ENCODE results near the gene TRAPPC6A.

DNA sequence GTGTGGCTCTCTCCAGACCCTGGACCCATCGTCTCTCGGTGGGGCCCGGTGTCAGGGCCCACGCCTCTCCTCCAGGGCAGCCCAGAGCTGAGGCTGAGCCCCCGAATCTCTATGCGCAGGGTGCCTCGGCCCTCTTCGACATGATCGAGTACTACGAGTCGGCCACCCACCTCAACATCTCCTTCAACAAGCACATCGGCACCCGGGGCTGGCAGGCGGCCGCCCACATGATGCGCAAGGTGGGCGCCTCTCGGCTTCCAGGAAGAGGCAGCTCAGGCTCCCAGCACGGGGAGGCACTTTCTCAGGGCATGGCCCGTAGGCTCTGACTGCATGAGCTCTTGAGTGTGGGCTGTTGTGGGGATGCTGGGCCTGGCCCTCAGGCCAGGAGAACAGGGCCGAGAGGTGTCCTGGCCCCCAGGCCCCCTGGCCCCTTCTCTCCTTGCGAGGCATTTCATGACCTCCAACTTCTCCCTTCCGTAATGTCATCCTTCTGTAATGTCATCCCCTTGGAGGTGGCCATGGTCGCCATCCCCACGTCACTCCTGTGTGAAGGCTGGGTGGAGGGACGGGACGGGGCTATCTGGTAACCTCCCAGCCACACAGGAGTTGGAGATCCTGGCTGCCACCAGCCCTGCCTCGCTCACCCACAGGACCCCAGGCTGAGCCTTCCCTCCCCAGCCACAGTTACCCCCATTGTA lies 36.7 kb downstream of the TRAPPC6A start:
- TF ChIP-seq, protein P1, sequence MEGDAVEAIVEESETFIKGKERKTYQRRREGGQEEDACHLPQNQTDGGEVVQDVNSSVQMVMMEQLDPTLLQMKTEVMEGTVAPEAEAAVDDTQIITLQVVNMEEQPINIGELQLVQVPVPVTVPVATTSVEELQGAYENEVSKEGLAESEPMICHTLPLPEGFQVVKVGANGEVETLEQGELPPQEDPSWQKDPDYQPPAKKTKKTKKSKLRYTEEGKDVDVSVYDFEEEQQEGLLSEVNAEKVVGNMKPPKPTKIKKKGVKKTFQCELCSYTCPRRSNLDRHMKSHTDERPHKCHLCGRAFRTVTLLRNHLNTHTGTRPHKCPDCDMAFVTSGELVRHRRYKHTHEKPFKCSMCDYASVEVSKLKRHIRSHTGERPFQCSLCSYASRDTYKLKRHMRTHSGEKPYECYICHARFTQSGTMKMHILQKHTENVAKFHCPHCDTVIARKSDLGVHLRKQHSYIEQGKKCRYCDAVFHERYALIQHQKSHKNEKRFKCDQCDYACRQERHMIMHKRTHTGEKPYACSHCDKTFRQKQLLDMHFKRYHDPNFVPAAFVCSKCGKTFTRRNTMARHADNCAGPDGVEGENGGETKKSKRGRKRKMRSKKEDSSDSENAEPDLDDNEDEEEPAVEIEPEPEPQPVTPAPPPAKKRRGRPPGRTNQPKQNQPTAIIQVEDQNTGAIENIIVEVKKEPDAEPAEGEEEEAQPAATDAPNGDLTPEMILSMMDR (IDR thresholded peaks at IDR 0.05), result no peak
- TF ChIP-seq POLR2A (IDR thresholded peaks at IDR 0.05), result no peak

Measured in suprapubic skin (tissue), 3 donors.